ENCODE data around the gene INTS1. TPM values are rescaled to one million over a fixed set of nuclear protein-coding genes. Genes with fewer than 3 reads are reported as not detected.

INTS1 gene
- total and polyA plus RNA-seq, 3 experiments from 2014 or later, result 26.1 to 111 (median 96.6) TPM

DNA sequence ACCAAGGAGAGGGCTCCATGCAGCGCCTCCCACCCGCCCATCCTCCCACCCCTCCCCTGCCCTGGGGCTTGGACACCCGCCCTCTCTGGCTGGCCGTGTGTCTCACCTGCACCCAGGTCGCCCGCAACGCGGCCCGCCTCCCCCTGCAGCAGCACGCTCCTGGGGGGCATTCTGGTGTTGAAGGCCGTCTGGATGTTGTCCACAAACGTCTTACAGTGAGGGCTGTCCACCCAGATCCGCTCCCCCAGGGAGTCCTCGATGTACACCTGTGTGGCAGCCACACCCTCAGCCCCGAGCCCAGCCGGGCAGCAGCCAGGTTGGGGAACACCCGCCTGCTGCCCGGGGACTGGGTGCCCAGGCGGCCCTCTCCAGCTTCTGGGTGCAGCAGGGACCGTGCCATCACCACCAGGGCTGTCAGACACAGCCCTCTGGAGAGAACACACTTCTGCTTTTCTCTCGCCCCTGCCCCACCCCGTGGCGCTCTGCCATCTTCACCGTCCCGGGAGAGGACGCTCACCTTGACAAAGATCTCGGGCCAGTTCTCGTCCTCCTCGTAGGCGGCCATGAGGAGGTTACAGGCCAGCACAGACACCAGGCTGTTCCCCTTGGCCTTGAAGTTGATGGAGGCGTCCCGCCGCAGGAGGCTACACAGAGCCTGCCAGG lies 4.7 kb downstream of the INTS1 start:
- ChIA-PET CTCF (no interaction called here), POLR2A (no interaction called here)
- no peak for DNase-seq
- Histone ChIP-seq H3K27me3 (ENCODE audit: insufficient read depth, low read length, poor library complexity, severe bottlenecking) (no peaks in the 10 kb centered on the region), H3K27ac (ENCODE audit: low read depth, low read length) (no peak overlapping the region), H3K4me1 (ENCODE audit: insufficient read depth, low read length) (peaks cover 18% of the 10 kb centered on the region), H3K4me3 (ENCODE audit: low read length) (no peak overlapping the region), H3K9me3 (ENCODE audit: low read length) (no peaks in the 10 kb centered on the region), H3K36me3 (ENCODE audit: insufficient read depth, low read length) (peaks cover 6% of the 10 kb centered on the region)
- H3K9me3 Mint-ChIP-seq, result no peaks in the 10 kb centered on the region
- peaks cover 16 to 36% (median 16%) of the 10 kb centered on the region in 3 donors for H3K4me1 Mint-ChIP-seq
- H3K27ac Mint-ChIP-seq, result no peak overlapping the region
- no peak overlapping the region for H3K4me3 Mint-ChIP-seq
- peaks cover 0 to 2% of the 10 kb centered on the region in 2 donors for H3K27me3 Mint-ChIP-seq
- H3K36me3 Mint-ChIP-seq, result peaks cover 0 to 63% (median 4%) of the 10 kb centered on the region in 3 donors

DNA sequence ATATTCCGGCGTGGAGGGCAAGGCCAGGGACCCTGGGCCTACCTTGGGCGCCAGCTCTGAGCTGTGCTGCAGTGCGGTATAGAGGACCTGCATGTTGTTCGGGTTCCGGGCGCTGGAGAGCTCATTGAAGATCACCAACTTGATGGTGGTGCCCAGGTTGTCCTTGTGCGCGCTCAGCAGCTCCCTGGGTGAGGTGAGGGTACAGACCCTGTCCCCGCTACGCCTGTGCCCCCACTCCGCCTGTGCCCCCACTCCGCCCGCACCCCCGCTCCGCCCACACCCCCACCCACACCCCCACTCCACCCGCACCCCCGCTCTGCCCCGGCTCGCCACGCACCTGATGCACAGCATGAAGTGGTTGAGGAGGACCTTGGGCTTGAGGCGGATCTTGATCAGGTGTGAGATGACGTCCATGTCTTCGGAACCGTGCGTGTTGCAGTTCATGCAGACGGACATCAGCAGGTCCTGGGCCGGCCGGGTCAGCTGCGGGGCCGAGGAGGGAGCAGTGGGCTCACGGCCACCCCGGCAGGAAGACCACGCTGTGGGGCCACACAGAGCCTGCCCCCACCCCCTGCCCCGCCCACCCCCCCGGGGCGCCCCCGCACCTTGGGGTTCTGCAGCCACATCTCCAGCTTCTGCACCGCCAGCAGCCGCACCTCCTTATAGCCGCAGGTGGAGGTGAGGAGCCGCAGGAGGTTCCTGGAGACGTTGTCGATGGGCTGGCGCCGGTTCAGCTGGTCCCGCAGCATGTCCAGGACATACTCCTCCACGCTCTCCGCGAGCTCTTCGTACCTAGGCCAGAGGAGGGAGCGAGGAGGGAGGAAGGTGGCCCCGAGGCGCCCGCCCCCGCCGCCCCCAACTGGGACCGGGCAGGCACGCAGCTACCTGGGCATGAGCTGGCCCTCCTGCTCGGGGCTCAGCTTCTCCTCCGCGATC lies 5.6 kb downstream of the INTS1 start:
- Mint-ChIP-seq H3K4me1 (peaks cover 16 to 32% (median 16%) of the 10 kb centered on the region in 3 donors), H3K9me3 (no peaks in the 10 kb centered on the region), H3K27me3 (peaks cover 0 to 2% of the 10 kb centered on the region in 2 donors), H3K4me3 (no peak overlapping the region), H3K27ac (no peak overlapping the region), H3K36me3 (peaks cover 0 to 67% (median 4%) of the 10 kb centered on the region in 3 donors)
- CTCF ChIA-PET, result interaction anchor here (1.3 kb wide), 1 partner anchor 25 kb away, joined by 6 read pairs; no protein-coding TSS in a partner anchor
- H3K36me3 ChIP-seq (ENCODE audit: insufficient read depth, low read length), result peaks cover 6% of the 10 kb centered on the region
- peaks cover 17% of the 10 kb centered on the region for H3K4me1 ChIP-seq (ENCODE audit: insufficient read depth, low read length)
- no peak overlapping the region for H3K27ac ChIP-seq (ENCODE audit: low read depth, low read length)
- no peaks in the 10 kb centered on the region for H3K27me3 ChIP-seq (ENCODE audit: insufficient read depth, low read length, poor library complexity, severe bottlenecking)
- DNase-seq, result no peak
- H3K4me3 ChIP-seq (ENCODE audit: low read length), result no peak overlapping the region
- POLR2A ChIA-PET, result no interaction called here
- no peaks in the 10 kb centered on the region for H3K9me3 ChIP-seq (ENCODE audit: low read length)

DNA sequence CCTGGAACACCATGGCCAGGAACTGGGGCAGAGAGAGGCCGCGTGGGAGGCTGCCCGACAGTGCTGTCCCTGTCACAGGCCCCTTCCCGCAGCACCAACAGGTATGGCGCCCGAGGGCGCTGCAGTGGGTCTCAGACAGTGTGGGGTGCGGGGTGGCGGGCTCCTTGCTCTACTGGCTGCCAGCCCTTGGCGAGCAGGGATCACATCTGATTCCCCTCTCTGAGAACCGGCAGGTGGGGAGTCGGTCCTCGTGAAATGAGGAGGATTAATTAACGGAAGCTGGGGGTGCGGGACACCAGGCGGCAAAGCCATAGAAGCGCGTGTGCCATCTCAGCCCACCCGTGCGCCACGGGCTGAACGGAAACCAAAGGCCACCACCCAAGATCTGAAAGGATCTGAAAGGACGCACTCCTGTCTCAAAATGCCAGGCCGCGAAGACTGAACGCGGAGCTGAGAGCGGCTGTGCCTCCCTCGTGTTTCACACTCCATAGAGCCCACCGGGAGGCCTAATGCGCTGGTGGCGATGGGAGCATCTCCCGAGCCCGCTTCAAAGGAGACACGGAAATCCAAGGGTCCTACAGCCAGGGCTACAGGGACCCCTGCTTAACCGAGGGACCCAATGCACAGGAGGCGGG lies 6.8 kb downstream of the INTS1 start:
- no peak overlapping the region for H3K27ac Mint-ChIP-seq
- H3K9me3 Mint-ChIP-seq, result no peaks in the 10 kb centered on the region
- no peak overlapping the region for H3K4me3 ChIP-seq (ENCODE audit: low read length)
- H3K9me3 ChIP-seq (ENCODE audit: low read length), result no peaks in the 10 kb centered on the region
- no peaks in the 10 kb centered on the region for H3K27me3 ChIP-seq (ENCODE audit: insufficient read depth, low read length, poor library complexity, severe bottlenecking)
- no peak for DNase-seq
- H3K4me3 Mint-ChIP-seq, result peak overlapping the region in 1 of 7 donors; percentile 24
- no peak overlapping the region for H3K27ac ChIP-seq (ENCODE audit: low read depth, low read length)
- ChIA-PET CTCF (interaction anchor here (1.3 kb wide), 1 partner anchor 24 kb away, joined by 6 read pairs; no protein-coding TSS in a partner anchor), POLR2A (no interaction called here)
- peaks cover 0 to 2% of the 10 kb centered on the region in 2 donors for H3K27me3 Mint-ChIP-seq
- peaks cover 1 to 70% (median 6%) of the 10 kb centered on the region in 3 donors for H3K36me3 Mint-ChIP-seq
- H3K4me1 Mint-ChIP-seq, result peaks cover 7 to 21% (median 8%) of the 10 kb centered on the region in 3 donors
- peaks cover 5% of the 10 kb centered on the region for H3K4me1 ChIP-seq (ENCODE audit: insufficient read depth, low read length)
- H3K36me3 ChIP-seq (ENCODE audit: insufficient read depth, low read length), result peaks cover 2% of the 10 kb centered on the region

DNA sequence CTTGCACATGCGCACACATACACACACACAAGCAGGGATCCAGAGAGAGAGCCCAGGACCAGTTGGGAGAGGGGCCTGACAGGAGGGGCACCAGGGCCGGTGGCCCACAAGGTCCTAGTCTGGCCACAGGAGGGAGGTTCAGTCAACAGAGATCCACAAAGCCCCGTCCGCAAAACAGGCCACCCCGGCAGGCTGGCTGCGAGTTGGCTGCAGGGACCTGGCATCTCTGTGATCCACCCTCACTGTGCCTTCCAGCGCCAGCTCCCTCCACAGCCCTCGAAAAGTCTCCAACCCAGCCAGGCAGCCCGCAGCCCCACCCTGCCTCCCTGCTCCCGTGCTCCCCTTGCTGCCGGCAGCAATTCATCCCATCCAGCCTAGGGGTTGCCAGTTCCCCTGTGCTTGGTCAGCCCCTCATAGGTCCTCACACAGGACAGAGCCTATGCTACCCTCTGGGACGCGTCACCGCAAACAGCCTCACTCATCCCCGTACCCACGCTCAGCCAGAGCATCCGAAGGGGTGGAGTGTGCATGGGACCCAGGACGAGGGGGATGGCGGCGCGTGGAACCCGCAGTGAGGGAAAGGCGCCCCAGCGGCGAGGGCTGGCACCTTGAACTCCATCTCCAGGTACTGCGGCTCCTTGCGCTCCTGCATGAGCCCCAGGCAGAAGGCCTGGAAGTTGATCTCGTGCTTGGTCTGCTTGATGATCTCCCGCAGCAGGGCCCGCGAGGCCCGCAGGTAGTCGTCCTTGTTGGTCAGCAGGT lies 7.5 kb downstream of the INTS1 start:
- Histone ChIP-seq H3K36me3 (ENCODE audit: insufficient read depth, low read length) (no peaks in the 10 kb centered on the region), H3K4me1 (ENCODE audit: insufficient read depth, low read length) (no peaks in the 10 kb centered on the region), H3K9me3 (ENCODE audit: low read length) (no peaks in the 10 kb centered on the region), H3K27me3 (ENCODE audit: insufficient read depth, low read length, poor library complexity, severe bottlenecking) (no peaks in the 10 kb centered on the region), H3K4me3 (ENCODE audit: low read length) (no peak overlapping the region), H3K27ac (ENCODE audit: low read depth, low read length) (no peak overlapping the region)
- Mint-ChIP-seq H3K4me3 (peak overlapping the region in 1 of 7 donors; percentile 24), H3K9me3 (no peaks in the 10 kb centered on the region), H3K27me3 (peaks cover 0 to 2% of the 10 kb centered on the region in 2 donors), H3K27ac (no peak overlapping the region), H3K4me1 (peaks cover 0 to 14% (median 2%) of the 10 kb centered on the region in 3 donors), H3K36me3 (peaks cover 5 to 70% (median 8%) of the 10 kb centered on the region in 3 donors)
- no peak for DNase-seq
- ChIA-PET CTCF (no interaction called here), POLR2A (no interaction called here)

DNA sequence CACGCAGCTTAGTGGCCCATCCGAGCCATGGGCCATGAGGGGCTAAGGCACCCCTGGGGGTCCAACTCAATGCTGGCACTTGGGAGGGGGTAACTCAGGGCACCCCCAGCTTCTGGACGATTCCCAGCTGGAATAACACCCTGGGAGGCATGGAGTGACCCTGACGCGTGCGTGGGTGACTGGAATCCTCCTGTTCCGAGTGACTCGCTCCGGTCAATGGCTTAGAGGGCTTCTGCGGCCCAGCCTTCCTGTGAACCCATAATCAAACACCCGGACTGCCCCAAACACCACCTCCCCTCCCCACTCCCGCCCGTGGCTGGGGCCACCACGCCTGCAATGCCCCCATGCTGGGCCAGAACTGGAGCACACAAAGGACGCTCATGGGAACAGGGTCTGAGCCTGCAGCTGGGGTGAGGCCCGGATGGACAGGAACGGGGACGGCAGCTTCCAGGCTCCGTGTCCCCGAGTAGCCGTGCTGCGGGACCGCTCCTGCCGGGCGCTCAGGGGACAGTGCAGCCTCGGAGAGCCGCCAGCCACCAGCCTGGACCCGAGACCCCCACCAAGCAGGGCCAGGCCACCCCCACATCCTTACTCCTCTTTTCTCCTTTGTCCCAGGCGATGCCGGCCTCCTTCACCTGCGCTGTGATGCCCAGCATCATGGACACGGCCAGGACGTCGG lies 8.5 kb downstream of the INTS1 start:
- Mint-ChIP-seq H3K36me3 (peaks cover 7 to 72% (median 9%) of the 10 kb centered on the region in 3 donors), H3K4me3 (no peak overlapping the region), H3K9me3 (no peaks in the 10 kb centered on the region), H3K27ac (peak overlapping the region in 2 of 8 donors; percentile 61 to 65), H3K27me3 (peaks cover 0 to 2% of the 10 kb centered on the region in 2 donors), H3K4me1 (peaks cover 0 to 6% (median 1%) of the 10 kb centered on the region in 3 donors)
- H3K4me3 ChIP-seq (ENCODE audit: low read length), result no peak overlapping the region
- POLR2A ChIA-PET, result no interaction called here
- CTCF ChIA-PET, result no interaction called here
- no peak overlapping the region for H3K27ac ChIP-seq (ENCODE audit: low read depth, low read length)
- peaks cover 1% of the 10 kb centered on the region for H3K36me3 ChIP-seq (ENCODE audit: insufficient read depth, low read length)
- H3K27me3 ChIP-seq (ENCODE audit: insufficient read depth, low read length, poor library complexity, severe bottlenecking), result no peaks in the 10 kb centered on the region
- H3K9me3 ChIP-seq (ENCODE audit: low read length), result no peaks in the 10 kb centered on the region
- no peak for DNase-seq
- H3K4me1 ChIP-seq (ENCODE audit: insufficient read depth, low read length), result no peaks in the 10 kb centered on the region

DNA sequence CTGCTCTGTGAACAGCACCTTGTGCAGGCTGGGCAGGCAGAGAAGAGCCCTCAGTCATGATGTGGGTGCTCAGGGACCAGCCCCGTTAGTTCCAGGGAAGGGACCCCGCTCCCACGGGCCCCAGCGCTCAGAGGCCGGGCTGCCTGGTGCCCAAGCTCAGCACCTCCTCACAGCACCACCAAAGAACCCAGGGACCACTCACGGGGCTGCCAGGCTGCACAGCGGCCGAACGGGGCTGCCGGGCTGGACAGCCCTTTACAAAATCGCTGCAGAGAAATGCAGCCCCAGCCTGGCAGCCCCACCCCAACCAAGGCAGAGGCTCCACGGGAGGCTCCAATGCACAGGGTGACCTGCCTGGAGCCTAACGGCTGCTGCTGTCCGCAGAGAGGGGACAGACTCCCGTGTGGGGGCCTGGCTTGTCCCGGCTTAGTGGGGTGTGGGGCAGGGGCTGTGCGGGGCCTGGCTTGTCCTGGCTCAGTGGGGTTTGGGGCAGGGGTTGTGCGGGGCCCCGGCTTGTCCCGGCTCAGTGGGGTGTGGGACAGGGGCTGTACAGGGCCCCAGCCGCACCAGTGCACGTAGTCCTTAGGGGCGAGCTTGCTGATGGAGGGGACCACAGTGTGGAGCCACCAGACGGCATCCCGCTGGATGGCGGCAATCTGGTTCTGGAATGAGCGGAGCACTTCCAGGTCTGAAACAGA lies 9.2 kb downstream of the INTS1 start:
- Mint-ChIP-seq H3K27ac (no peak overlapping the region), H3K27me3 (peaks cover 0 to 2% of the 10 kb centered on the region in 2 donors), H3K9me3 (no peaks in the 10 kb centered on the region), H3K36me3 (peaks cover 4 to 71% (median 12%) of the 10 kb centered on the region in 3 donors), H3K4me3 (no peak overlapping the region), H3K4me1 (peaks cover 0 to 4% (median 0%) of the 10 kb centered on the region in 3 donors)
- no peak overlapping the region for H3K4me3 ChIP-seq (ENCODE audit: low read length)
- H3K4me1 ChIP-seq (ENCODE audit: insufficient read depth, low read length), result no peaks in the 10 kb centered on the region
- H3K27ac ChIP-seq (ENCODE audit: low read depth, low read length), result no peak overlapping the region
- CTCF ChIA-PET, result interaction anchor here (0.8 kb wide), 1 partner anchor 34 kb away, joined by 3 read pairs; no protein-coding TSS in a partner anchor
- no peaks in the 10 kb centered on the region for H3K27me3 ChIP-seq (ENCODE audit: insufficient read depth, low read length, poor library complexity, severe bottlenecking)
- H3K9me3 ChIP-seq (ENCODE audit: low read length), result no peaks in the 10 kb centered on the region
- no peak for DNase-seq
- H3K36me3 ChIP-seq (ENCODE audit: insufficient read depth, low read length), result peaks cover 4% of the 10 kb centered on the region
- POLR2A ChIA-PET, result no interaction called here

DNA sequence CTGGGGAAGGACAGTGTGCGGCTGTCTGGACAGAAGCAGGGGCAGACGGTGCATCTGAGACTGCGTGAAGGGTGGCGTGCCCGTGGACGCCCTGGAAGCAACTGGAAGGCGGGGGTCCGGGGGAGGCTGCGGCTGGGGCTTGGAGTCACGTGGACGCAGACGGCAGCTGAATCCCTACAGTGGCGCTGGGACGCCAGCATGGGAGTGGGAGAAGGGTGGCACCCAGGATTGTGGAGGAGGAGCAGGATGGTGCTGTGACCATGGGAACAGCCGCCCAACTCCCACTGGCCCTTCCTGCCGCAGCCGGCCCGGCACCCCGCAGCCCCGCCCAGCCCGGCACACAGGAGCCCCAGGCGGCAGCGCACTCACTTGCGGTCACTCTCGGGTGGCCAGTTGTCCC lies 9.7 kb downstream of the INTS1 start:
- no peak for DNase-seq
- no peak overlapping the region for H3K4me3 Mint-ChIP-seq
- Histone ChIP-seq H3K27ac (ENCODE audit: low read depth, low read length) (no peak overlapping the region), H3K27me3 (ENCODE audit: insufficient read depth, low read length, poor library complexity, severe bottlenecking) (no peaks in the 10 kb centered on the region), H3K9me3 (ENCODE audit: low read length) (no peaks in the 10 kb centered on the region), H3K36me3 (ENCODE audit: insufficient read depth, low read length) (peaks cover 4% of the 10 kb centered on the region), H3K4me1 (ENCODE audit: insufficient read depth, low read length) (no peaks in the 10 kb centered on the region), H3K4me3 (ENCODE audit: low read length) (no peak overlapping the region)
- ChIA-PET POLR2A (no interaction called here), CTCF (interaction anchor here (0.8 kb wide), 1 partner anchor 34 kb away, joined by 3 read pairs; no protein-coding TSS in a partner anchor)
- H3K9me3 Mint-ChIP-seq, result no peaks in the 10 kb centered on the region
- H3K4me1 Mint-ChIP-seq, result peaks cover 0 to 4% (median 0%) of the 10 kb centered on the region in 3 donors
- H3K27ac Mint-ChIP-seq, result peak overlapping the region in 1 of 8 donors; percentile 69
- peaks cover 4 to 73% (median 12%) of the 10 kb centered on the region in 3 donors for H3K36me3 Mint-ChIP-seq
- H3K27me3 Mint-ChIP-seq, result peaks cover 0 to 2% of the 10 kb centered on the region in 2 donors
